Large intestine (tissue), 3 donors: ENCODE results near the gene MACROD1. TPM values are rescaled to one million over a fixed set of nuclear protein-coding genes. Genes with fewer than 3 reads are reported as not detected.
A peak's percentile ranks its signal among the peaks of the same experiment; 100 is the strongest.

ENCODE experiments used
- DNase-seq, 2 donors: peaks; one replicate each; pipeline versions ENCODE4 v3.0.0 to v3.0.0-alpha.2; 2013
- H3K27ac ChIP-seq: one replicate; pipeline ENCODE4 v1.5.1; 2013; ENCODE audit warnings: low read length
- H3K27me3 ChIP-seq: 2 replicates; pipeline ENCODE4 v1.6.1; 2013; ENCODE audit warnings: low read length; ENCODE audit not compliant: control insufficient read depth, insufficient read depth
- H3K36me3 ChIP-seq: 2 replicates; pipeline ENCODE4 v1.6.1; 2013; ENCODE audit warnings: low read length; ENCODE audit not compliant: control insufficient read depth, insufficient read depth
- H3K4me1 ChIP-seq: one replicate; pipeline ENCODE4 v1.6.1; 2013; ENCODE audit warnings: low read length; ENCODE audit not compliant: control insufficient read depth, insufficient read depth
- H3K4me3 ChIP-seq: one replicate; pipeline ENCODE4 v1.5.1; 2013; ENCODE audit warnings: low read length
- H3K9me3 ChIP-seq: one replicate; pipeline ENCODE4 v1.6.1; 2013; ENCODE audit warnings: mild to moderate bottlenecking, low read depth, low read length, moderate library complexity; ENCODE audit not compliant: control insufficient read depth
- WGBS: methylation state at CpG from one replicate; pipeline ENCODE4 v1.1.5; 2013; ENCODE audit warnings: low lambda C conversion rate; ENCODE audit not compliant: insufficient coverage; 5-methylcytosine and 5-hydroxymethylcytosine counted together
- polyA plus RNA-seq: library from polyadenylated mRNA; unstranded; fragments of 120-200 nt; gene quantifications from one replicate; pipeline ENCODE4 v1.2.1, GENCODE V29; 2013

The MACROD1 gene
- polyA plus RNA-seq, 1 donor, result 18.2 TPM

DNA sequence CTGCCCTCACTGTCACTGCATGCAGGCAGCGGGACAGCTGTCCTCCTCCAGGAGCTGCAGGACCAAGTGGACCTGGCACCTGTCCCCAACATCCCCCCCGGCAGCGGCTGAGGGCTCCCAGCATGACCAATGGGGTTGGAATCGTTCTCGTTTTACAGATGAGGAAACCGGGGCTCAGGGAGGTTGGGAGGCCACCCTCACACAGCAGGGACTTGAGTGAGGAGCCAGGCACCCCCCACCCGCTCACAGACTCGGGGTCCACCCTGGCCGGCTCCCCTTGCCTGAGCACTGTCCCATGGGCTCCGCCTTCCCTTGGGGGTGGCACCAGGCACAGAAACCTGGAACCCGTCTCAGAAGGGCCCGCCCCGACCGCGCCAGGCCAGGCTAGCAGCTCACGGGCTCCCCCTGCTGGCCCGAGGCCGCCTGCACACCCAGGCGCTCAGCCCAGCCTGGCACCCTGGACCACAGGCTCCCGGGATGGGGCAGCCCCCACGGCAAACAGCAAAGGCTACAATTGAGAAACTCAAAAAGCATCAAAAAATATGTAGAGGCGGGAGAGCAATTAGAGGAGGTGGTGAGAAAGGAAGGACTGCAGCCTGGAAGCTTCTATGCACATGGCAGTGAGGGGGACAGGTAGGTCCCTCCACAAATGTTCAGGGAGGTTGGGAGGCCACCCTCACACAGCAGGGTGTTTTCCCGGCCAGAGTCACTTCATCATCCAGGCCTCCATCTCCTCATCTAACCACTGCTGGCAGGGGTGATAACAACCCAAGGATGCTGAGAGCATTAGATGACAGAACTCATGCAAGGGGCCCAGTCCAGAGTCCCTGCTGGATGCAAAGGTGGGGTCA, 12.8 kb downstream of the MACROD1 start:
- Histone ChIP-seq H3K9me3 (no peaks in the 10 kb centered on the region), H3K36me3 (peaks cover 6% of the 10 kb centered on the region), H3K27me3 (no peaks in the 10 kb centered on the region), H3K4me3 (no peak overlapping the region), H3K27ac (no peak overlapping the region), H3K4me1 (peaks cover 2% of the 10 kb centered on the region)
- no CpG with 5 or more reads among the region's 23 CpGs for WGBS
- DNase-seq, result peak in 1 of 2 donors; percentile 39

- H3K36me3 ChIP-seq, result peaks cover 6% of the 10 kb centered on the region
- no CpG with 5 or more reads among the region's 8 CpGs for WGBS
Measured at GRCh38 chr11:64151337-64151736, 14.6 kb downstream of the MACROD1 start.

DNA sequence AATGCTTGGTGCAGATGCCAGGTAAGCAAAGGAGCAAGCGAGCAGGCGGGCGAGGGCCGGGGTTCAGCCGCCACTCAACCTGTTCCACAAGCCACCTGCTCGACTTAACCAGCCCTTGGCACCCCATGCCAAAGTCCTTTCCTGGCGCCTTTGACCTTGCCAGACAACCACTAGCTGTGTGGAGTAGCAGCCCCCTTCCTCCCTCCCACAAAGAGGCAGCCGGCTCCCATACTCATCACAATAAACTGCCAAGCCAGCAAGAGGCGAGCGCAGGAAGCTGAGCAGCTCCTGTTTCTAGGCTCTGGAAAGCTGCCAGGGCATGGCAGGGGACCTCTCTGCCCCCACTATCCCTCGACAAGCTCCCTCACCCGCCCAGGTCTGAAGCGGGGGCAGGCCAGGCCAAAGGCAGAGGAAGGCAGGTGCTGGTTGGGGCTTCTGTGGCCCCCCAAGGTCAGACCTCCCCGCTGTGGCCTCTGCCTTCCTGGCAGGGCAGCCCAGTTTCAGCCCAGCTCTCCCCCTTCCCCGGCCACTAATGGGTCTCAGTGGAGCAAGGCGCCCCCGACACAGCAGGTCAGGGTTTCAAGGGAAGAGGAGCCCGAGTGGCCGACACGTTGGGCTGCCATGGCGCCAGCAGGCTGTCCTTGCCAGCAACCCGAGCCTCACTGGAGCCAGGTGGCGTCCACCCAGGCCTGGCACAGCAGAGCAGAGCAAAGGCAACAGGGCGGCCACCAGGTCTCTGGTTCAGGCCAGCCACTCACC, 15.3 kb downstream of the MACROD1 start:
- no peak for DNase-seq
- Histone ChIP-seq H3K4me3 (no peak overlapping the region), H3K27ac (no peak overlapping the region), H3K27me3 (no peaks in the 10 kb centered on the region), H3K4me1 (peaks cover 2% of the 10 kb centered on the region), H3K36me3 (peaks cover 6% of the 10 kb centered on the region), H3K9me3 (no peaks in the 10 kb centered on the region)
- no CpG with 5 or more reads among the region's 24 CpGs for WGBS

More at GRCh38 chr11:64151337-64151736, 14.6 kb downstream of the MACROD1 start:
- H3K4me3 ChIP-seq, result no peak overlapping the region
- no peaks in the 10 kb centered on the region for H3K9me3 ChIP-seq
- no peak for DNase-seq
- no peak overlapping the region for H3K27ac ChIP-seq
- no peaks in the 10 kb centered on the region for H3K27me3 ChIP-seq
- H3K4me1 ChIP-seq, result peaks cover 2% of the 10 kb centered on the region

DNA sequence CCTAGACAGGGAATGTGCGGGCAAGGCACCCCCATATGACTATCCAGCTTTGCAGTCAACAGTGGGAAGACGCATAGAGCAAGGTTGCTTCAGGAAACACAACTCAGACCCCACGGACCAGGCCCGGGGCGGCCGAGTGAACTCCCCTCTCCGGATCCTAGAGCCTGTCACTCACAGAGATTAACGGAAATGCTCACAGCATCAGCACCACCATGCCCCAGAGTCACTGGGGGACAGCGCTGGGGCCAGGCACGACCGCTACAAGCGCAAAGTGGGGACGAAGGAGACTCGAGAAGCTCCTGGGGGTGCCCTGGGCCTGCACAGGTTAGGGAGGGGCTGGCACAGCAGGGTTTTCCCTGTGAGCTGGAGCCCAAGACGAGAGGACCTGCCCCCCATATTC, 15.9 kb downstream of the MACROD1 start:
- no peaks in the 10 kb centered on the region for H3K9me3 ChIP-seq
- H3K36me3 ChIP-seq, result peaks cover 6% of the 10 kb centered on the region
- no peak overlapping the region for H3K4me3 ChIP-seq
- DNase-seq, result no peak
- no peaks in the 10 kb centered on the region for H3K27me3 ChIP-seq
- no CpG with 5 or more reads among the region's 15 CpGs for WGBS
- peaks cover 2% of the 10 kb centered on the region for H3K4me1 ChIP-seq
- no peak overlapping the region for H3K27ac ChIP-seq

DNA sequence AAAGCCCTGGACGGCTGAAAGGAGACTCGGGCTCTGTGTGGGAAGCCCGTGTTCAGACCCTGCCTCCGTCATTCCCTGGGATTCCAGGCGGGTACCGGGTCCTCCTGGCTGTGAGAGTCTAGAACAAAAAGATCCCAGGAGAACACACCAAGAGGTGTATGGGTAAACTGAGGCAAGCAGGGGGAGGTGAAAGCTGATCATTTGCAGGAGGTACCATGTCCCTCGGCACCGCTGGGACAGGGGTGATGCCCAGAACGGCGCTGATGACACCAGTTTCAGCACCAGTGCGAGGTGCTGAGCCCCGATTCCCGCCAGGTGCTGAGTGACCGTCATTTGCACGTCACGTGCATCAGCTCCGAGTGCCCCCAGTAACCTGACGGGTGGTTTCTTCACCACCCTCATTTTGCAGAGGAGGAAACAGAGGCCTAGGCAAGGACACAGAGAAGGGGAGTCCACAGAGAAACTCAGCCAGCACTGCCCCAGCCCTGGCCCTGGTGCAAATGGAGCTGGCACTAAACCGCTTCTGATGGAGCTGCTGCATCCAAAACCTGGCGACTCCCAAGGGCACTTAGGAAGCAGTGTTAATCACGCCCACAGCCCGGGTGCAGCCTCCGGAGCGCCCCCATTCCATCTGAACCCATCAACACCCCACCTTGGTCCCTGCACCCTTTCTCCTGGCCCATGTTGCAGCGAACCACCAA, 16.8 kb downstream of the MACROD1 start:
- DNase-seq, result no peak
- H3K27me3 ChIP-seq, result no peaks in the 10 kb centered on the region
- H3K9me3 ChIP-seq, result no peaks in the 10 kb centered on the region
- no peak overlapping the region for H3K27ac ChIP-seq
- H3K4me3 ChIP-seq, result no peak overlapping the region
- peaks cover 2% of the 10 kb centered on the region for H3K4me1 ChIP-seq
- no CpG with 5 or more reads among the region's 25 CpGs for WGBS
- H3K36me3 ChIP-seq, result peaks cover 6% of the 10 kb centered on the region

GRCh38 chr11:64148226-64148916, 17.5 kb downstream of the MACROD1 start:
- DNase-seq, result peak; percentile 58 to 61
- Histone ChIP-seq H3K27ac (peak overlapping the region; percentile 20), H3K9me3 (no peaks in the 10 kb centered on the region), H3K4me1 (peaks cover 2% of the 10 kb centered on the region), H3K36me3 (peaks cover 6% of the 10 kb centered on the region), H3K27me3 (no peaks in the 10 kb centered on the region), H3K4me3 (no peak overlapping the region)
- WGBS, result no CpG with 5 or more reads among the region's 19 CpGs

GRCh38 chr11:64146036-64146955, 19.6 kb downstream of the MACROD1 start:
- Histone ChIP-seq H3K9me3 (no peaks in the 10 kb centered on the region), H3K4me3 (no peak overlapping the region), H3K27ac (no peak overlapping the region), H3K4me1 (no peaks in the 10 kb centered on the region), H3K36me3 (peaks cover 3% of the 10 kb centered on the region), H3K27me3 (no peaks in the 10 kb centered on the region)
- DNase-seq, result peak; percentile 37 to 42
- WGBS, result 100% methylated on average over 1 of the region's 22 CpGs

- Histone ChIP-seq H3K27ac (no peak overlapping the region), H3K9me3 (no peaks in the 10 kb centered on the region), H3K4me3 (no peak overlapping the region), H3K36me3 (no peaks in the 10 kb centered on the region), H3K4me1 (no peaks in the 10 kb centered on the region), H3K27me3 (no peaks in the 10 kb centered on the region)
- no peak for DNase-seq
- WGBS, result 100% methylated on average over 1 of the region's 41 CpGs
Measured at GRCh38 chr11:64144587-64145472, 21.1 kb downstream of the MACROD1 start.
